GM19043 (cell line): ENCODE data around the gene SCIN.
"Not testable (repeated sequence)": the region's sequence is repeated elsewhere in the genome, so short reads cannot be mapped to it uniquely, and the experiment has no call there.

ENCODE experiments used
- ATAC-seq: cut with Tn5 transposase; IDR thresholded peaks from one replicate; pipeline ENCODE4 v1.9.1; 2021; ENCODE audit warnings: low read depth; ENCODE audit not compliant: unreplicated experiment

The SCIN gene

GRCh38 chr7:12570534-12571461 is at the start of gene SCIN:
TSS of gene SCIN (plus strand) at chr7:12570720. CDS start at chr7:12570787, 67 bp downstream.
- peak; percentile 28 for ATAC-seq

DNA sequence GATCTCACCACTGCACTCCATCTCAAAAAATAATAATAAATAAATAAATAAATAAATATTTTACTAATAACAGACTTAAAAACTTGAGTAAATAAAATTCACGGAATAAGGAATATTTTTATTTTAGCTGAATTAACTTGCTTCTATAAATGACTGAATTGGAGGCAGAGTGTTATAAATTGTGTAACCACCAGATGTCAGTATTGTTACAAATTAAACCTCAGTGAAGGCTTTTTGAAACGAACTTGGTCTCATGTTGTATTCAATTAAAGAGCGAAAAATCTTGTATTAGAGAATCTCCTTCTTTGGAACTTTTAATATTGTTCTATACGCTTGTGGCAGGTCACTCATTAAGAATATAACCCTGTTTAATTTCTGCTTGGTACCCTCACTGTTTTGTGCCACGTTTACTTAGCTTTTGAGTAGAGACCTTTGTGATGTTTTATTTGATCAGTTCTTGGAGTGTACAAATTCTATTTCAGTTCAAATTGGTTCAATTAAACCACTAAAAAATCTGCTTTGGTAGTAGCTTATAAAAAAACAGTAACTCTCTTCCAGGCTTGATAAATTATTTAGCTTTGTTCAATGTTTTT is 45.6 kb upstream of the SCIN start:
- ATAC-seq = peak; percentile 75

- not testable (repeated sequence) for ATAC-seq
These were observed 43.8 kb upstream of the SCIN start for GRCh38 chr7:12526693-12527092.

DNA sequence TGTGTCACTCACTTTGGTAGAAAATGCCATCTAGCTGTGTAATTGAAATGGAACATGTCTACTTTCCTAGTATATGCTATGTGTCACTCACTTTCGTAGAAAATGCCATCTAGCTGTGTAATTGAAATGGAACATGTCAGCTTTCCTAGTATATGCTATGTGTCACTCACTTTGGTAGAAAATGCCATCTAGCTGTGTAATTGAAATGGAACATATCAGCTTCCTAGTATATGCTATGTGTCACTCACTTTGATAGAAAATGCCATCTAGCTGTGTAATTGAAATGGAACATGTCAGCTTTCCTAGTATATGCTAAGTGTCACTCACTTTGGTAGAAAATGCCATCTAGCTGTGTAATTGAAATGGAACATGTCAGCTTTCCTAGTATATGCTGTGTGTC is 42.9 kb upstream of the SCIN start:
- ATAC-seq = not testable (repeated sequence)

GRCh38 chr7:12529971-12530710 is 40.4 kb upstream of the SCIN start:
- ATAC-seq = no peak

DNA sequence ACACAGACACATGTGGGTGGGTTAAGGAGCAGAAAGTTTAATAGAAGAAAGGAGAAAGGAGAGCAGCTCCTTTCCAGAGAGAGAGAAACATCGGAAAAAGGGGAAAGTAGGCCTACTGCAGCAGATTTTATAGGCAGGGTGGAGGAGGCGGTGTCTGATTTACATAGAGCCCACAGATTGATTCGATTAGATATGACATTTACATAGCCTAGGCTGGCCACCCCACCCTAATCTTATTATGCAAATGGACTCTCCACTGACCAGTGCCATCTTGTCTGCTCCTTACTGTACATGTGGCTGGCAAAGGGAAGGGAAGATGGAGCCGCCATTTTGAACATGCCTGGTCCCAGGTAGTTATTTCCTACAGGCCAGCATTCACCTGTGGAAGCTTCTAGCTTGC is 38.7 kb upstream of the SCIN start:
- no peak for ATAC-seq

- no peak for ATAC-seq
These were observed 36.5 kb upstream of the SCIN start for GRCh38 chr7:12534046-12534445.

DNA sequence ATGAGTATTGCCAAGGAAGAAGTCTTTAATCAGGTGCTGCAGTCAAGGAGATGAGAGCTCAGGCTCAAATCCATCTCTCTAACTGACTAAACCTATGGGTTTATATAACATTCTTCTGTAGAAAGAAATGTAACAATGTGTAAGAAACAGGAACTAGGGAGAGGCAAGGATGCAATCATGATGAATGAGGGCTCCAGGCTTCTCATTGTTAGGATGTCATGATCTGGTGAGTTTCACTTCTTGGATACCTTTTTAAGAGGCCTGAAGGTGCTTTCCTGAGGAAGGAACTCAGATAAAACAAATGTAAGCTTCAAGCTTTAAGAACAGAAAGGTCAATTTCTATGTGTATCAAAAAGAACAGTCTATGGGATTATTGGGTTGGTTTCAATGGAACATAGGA is 30.8 kb upstream of the SCIN start:
- ATAC-seq = no peak

DNA sequence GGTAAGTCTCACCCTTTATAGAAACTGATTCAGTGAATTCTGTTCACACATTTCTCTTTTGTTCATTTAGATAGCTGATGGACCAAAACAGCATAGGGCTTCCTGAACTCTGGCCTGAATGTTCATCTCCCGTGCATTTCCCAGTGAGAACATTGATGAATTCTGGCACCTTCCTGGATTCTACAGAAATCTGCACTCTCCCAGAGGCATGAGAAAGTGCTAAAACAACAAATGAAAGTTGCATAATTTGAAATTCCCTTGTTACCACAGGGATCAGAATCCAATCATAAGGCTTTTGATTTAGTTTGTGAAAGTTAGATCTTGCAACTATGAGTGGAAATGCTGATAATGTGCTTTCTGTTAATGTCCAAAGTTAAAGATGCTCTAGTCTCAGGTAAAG is 29.7 kb upstream of the SCIN start:
- ATAC-seq = no peak

DNA sequence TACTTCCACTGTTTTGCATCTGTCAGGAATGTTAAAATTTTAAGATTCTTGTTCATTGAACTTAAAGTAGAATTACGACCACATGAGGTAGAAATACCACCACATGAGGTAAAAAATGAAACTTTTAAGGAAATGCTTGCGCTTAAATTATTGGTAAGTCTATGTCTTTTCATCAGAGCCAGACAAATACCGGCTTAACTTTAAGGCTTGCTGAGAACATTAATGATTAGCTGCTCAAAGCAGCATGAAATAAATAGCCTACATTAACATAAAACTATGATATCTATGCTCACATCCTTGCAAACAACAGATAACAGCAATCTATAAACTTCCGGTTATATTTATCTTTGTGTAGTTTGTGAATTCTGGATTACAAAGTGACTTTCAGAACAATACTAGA is 26.9 kb upstream of the SCIN start:
- no peak for ATAC-seq

DNA sequence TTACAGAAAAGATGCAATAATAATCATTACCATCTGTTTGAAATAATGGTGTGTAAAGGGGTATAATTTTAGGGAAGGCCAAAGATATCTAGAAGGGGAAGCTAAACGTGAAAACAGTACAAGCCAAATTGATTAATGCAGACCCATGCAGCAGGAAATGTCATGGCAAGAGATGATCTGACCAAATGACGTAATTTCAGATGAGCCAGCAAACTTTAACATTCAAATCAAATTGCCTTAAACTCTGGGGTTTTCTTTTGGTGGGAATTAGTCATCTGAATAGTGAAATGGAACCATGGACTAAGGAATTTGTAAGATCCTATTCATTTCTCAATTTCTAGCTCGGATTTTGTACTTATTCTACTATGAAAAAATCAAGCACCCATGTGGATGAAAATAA is 21.4 kb upstream of the SCIN start:
- ATAC-seq = no peak

DNA sequence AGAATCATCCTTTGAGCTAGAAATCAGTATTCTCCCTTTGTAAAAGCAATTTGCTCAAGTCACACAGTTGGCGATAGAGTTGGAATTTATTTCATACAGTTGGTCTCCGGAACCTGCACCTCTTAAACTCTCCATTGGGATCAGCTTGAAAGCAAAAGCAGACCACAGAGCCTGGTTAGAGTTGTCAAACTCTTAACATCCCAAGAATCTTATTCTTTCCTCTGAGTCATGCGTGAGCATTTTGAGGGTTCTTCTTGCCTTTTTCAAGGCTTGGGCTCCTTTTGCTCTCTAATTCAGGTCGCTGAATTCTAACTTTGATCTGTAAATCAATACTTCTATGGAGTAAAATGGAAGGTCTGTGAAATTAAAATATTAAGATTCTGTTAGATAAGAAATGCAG is 19.6 kb upstream of the SCIN start:
- no peak for ATAC-seq

GRCh38 chr7:12552876-12553275 is 17.6 kb upstream of the SCIN start:
- no peak for ATAC-seq

- no peak for ATAC-seq
These were observed 17.1 kb upstream of the SCIN start for GRCh38 chr7:12553416-12553815.

GRCh38 chr7:12554351-12554750 is 16.2 kb upstream of the SCIN start:
- no peak for ATAC-seq

DNA sequence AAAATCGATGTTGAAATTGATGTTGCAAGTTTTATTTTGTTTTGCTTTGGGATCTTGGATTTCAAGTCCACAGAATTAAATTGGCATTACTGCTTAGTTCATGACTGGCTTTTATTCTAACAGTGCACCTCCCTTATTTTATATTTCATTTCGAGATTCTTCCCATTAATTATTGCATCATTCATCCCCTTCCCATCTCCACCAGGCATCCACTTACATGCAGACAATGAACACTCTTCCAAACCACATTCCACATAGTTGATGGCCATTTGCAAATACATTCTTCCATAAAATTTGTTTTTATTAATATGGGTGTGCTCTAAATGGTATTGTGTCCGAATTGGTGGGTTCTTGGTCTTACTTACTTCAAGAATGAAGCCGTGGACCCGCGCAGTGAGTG is 15.6 kb upstream of the SCIN start:
- no peak for ATAC-seq

GRCh38 chr7:12555695-12556094 is 14.8 kb upstream of the SCIN start:
- ATAC-seq = not testable (repeated sequence)

DNA sequence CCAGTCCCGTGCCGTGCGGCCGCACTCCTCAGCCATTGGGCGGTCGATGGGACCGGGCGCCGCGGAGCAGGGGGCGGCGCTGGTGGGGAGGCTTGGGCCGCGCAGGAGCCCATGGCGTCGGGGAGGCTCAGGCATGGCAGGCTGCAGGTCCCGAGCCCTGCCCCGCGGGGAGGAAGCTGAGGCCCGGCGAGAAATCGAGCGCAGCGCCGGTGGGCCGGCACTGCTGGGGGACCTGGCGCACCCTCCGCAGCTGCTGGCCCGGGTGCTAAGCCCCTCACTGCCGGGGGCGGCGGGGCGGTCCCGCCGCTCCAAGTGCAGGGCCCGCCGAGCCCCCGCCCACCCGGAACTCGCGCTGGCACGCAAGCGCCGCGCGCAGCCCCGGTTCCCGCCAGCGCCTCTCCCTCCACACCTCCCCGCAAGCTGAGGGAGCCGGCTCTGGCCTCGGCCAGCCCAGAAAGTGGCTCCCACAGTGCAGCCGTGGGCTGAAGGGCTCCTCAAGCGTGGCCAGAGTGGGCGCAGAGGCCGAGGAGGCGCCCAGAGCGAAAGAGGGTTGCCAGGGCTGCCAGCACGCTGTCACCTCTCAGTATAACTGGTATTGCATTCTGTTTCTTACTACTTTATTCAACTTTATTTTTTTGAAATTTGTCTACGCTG is 14.3 kb upstream of the SCIN start:
- not testable (repeated sequence) for ATAC-seq

DNA sequence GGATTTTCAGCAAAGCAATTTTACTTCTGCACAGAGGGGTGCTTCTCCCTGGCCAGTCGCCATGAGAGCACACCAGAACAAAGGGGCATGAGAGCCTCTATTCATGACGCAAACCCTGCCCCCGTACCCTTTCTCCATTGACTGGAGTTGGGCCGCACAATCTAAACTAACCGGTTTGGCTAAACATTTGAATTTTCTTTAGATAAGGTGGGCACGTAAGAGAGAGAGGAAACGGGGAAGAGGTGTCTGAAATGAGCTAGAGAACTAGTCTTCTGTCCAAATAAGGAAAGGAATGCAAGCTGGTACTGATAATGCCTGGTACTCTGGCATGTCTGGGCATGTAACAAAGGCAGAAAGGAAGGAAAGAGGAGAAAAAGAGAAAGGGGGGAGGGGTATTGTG is 13.2 kb upstream of the SCIN start:
- ATAC-seq = no peak

DNA sequence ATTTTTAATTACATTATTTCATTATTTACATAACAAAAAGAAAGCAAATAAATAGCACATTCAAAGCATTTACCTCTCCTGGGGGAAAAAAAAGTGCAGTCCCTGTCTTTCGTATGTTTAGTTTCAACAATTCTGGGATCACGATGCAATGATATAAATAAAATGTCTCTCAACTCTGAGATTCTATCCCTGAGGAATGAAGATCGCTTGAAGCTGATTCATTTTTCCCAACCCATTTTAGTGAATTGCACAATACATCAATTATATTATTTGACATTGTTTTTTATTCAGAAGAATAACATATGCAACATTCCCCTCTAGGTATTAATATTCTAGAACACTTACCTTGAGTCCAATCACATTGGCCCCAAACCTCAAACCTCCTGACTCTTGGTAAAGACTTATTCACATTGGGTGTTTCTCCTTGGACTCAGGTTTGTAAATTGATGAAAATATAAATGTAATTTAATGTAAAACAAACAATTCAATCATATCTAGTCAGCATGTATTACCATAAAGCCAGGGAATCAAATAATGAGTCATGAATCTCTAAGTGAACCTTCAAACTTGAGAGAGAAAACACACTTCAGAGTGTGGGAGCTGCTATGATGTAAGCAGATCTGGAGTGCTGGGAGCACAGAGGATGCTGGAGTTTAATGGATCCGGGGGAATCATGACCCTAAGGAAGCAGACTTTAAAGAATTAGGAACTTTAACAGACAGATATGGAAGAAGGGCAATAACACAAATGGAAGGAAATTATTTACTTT is 5.3 kb upstream of the SCIN start:
- ATAC-seq = no peak
